ENCODE results near the gene VASN. TPM values are rescaled to one million over a fixed set of nuclear protein-coding genes. Genes with fewer than 3 reads are reported as not detected.

VASN gene
- total and polyA plus RNA-seq, 9 of the 15 experiments (the other 6 are each of a cell fraction or from before 2014, with no cell fraction given): 0.01 to 2.5 (median 0.41) TPM; not detected in 1

DNA sequence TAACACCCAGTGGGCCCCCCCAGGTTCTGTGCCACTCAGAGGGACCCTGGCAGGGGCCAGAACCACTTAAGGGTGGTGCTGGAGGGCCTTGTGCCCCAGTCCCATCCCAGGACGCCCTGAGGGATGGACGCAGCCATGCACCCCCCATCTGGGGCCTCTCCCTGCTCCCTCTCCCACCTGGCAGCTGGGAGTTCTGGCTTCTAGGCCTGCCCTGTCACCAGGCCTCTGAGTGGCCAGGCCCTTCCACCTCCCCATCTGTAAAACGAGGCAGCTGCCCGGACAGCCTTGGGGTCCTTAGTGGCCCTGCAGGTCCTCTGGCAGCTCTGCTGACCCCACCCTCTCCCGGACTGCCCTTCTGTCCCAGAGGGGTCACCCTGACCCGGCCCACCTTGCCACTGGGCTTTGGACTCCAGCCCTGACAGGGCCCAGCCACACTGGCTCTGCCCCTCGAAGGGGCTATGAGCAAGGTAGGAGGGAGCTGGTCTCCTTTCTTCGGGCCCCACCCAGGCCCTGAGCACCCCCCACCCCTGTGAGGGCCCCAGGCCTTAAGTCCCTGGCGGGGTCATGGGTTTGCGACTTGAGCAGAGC, 32.8 kb upstream of the VASN start:
- H3K9me3 ChIP-seq (replicated peaks; ENCODE audit: control insufficient read depth, insufficient read depth, low read depth, low read length): no peaks in the 10 kb centered on the region
- no peaks in the 10 kb centered on the region for H3K27me3 ChIP-seq (ENCODE audit: control insufficient read depth in 2 of 2, insufficient read depth in 2 of 2, low read length in 2 of 2)
- intact Hi-C loops (cut with micrococcal nuclease): no loop called here
- in situ Hi-C loops (cut with MboI): no loop called here
- no peak overlapping the region for H3K4me3 ChIP-seq
- 92% methylated on average over 5 of the region's 10 CpGs for WGBS (ENCODE audit: insufficient coverage, low coverage, missing lambda C conversion rate)
- no TSS peak for BruUV-seq (replicated peaks)
- FAIRE-seq (no peak), ATAC-seq (peak; percentile 34), DNase-seq (ENCODE audit: extremely low read depth in 1 of 4, low spot score in 3 of 4) (no peak)
- ChIA-PET CTCF (ENCODE audit: low intra/inter-chr PET ratio) (no interaction called here), POLR2A (interaction anchor here (0.6 to 1.2 kb wide), 2 partner anchors 11 to 1307 kb away, joined by 3 to 4 read pairs; no protein-coding TSS in a partner anchor)
- H3K27ac ChIP-seq (ENCODE audit: extremely low read depth, low read depth, low read length): no peak overlapping the region
- H3K9me1 ChIP-seq (ENCODE audit: control insufficient read depth, insufficient read depth, low read length): no peaks in the 10 kb centered on the region
- H4K20me1 ChIP-seq (replicated peaks; ENCODE audit: control insufficient read depth, insufficient read depth, low read length): peaks cover 2% of the 10 kb centered on the region; the same call in 1 of the 2 replicates
- peaks cover 72% of the 10 kb centered on the region; the same call in 2 of the 3 replicates for H3K36me3 ChIP-seq (ENCODE audit: control insufficient read depth, insufficient read depth, low read length)
- no peak overlapping the region for H3K4me2 ChIP-seq (ENCODE audit: insufficient read depth, low read length)
- peak overlapping the region in 1 of 2 experiments; percentile 43; a peak in 1 of 4 replicates for H3K9ac ChIP-seq (ENCODE audit: insufficient read depth in 1 of 2, low read depth in 2 of 2, low read length in 2 of 2)
- H2AFZ ChIP-seq (ENCODE audit: low read depth, low read length): no peak overlapping the region
- H3K79me2 ChIP-seq (ENCODE audit: control insufficient read depth, insufficient read depth, low read length): peaks cover 27% of the 10 kb centered on the region
- peaks cover 0 to 59% of the 10 kb centered on the region in 2 experiments; a peak in 2 of 5 replicates for H3K4me1 ChIP-seq (replicated peaks in 1 of 2; ENCODE audit: control insufficient read depth in 2 of 2, insufficient read depth in 2 of 2, low read length in 2 of 2)
- TF ChIP-seq, protein P1, sequence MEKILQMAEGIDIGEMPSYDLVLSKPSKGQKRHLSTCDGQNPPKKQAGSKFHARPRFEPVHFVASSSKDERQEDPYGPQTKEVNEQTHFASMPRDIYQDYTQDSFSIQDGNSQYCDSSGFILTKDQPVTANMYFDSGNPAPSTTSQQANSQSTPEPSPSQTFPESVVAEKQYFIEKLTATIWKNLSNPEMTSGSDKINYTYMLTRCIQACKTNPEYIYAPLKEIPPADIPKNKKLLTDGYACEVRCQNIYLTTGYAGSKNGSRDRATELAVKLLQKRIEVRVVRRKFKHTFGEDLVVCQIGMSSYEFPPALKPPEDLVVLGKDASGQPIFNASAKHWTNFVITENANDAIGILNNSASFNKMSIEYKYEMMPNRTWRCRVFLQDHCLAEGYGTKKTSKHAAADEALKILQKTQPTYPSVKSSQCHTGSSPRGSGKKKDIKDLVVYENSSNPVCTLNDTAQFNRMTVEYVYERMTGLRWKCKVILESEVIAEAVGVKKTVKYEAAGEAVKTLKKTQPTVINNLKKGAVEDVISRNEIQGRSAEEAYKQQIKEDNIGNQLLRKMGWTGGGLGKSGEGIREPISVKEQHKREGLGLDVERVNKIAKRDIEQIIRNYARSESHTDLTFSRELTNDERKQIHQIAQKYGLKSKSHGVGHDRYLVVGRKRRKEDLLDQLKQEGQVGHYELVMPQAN (IDR thresholded peaks at IDR 0.05; ENCODE audit: borderline replicate concordance): no peak
- TF ChIP-seq CBX1 (IDR thresholded peaks at IDR 0.05; ENCODE audit: low read depth) (no peak), MTA1 (IDR thresholded peaks at IDR 0.05; ENCODE audit: borderline replicate concordance) (no peak), ZNF184 (CRISPR knock-in tag; IDR thresholded peaks at IDR 0.05) (no peak), ZNF282 (CRISPR knock-in tag; IDR thresholded peaks at IDR 0.05) (no peak), PHF21A (IDR thresholded peaks at IDR 0.05; ENCODE audit: borderline replicate concordance, low read depth) (no peak), SPI1 (IDR thresholded peaks at IDR 0.05; ENCODE audit: borderline replicate concordance, low read depth, low read length) (no peak), TCF7L2 (IDR thresholded peaks at IDR 0.05; ENCODE audit: low read depth, low read length) (no peak), LARP7 (IDR thresholded peaks at IDR 0.05) (no peak)
- TF ChIP-seq, protein P2, sequence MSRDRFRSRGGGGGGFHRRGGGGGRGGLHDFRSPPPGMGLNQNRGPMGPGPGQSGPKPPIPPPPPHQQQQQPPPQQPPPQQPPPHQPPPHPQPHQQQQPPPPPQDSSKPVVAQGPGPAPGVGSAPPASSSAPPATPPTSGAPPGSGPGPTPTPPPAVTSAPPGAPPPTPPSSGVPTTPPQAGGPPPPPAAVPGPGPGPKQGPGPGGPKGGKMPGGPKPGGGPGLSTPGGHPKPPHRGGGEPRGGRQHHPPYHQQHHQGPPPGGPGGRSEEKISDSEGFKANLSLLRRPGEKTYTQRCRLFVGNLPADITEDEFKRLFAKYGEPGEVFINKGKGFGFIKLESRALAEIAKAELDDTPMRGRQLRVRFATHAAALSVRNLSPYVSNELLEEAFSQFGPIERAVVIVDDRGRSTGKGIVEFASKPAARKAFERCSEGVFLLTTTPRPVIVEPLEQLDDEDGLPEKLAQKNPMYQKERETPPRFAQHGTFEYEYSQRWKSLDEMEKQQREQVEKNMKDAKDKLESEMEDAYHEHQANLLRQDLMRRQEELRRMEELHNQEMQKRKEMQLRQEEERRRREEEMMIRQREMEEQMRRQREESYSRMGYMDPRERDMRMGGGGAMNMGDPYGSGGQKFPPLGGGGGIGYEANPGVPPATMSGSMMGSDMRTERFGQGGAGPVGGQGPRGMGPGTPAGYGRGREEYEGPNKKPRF (IDR thresholded peaks at IDR 0.05; ENCODE audit: low read depth, low read length): no peak
- TF ChIP-seq, protein P3, sequence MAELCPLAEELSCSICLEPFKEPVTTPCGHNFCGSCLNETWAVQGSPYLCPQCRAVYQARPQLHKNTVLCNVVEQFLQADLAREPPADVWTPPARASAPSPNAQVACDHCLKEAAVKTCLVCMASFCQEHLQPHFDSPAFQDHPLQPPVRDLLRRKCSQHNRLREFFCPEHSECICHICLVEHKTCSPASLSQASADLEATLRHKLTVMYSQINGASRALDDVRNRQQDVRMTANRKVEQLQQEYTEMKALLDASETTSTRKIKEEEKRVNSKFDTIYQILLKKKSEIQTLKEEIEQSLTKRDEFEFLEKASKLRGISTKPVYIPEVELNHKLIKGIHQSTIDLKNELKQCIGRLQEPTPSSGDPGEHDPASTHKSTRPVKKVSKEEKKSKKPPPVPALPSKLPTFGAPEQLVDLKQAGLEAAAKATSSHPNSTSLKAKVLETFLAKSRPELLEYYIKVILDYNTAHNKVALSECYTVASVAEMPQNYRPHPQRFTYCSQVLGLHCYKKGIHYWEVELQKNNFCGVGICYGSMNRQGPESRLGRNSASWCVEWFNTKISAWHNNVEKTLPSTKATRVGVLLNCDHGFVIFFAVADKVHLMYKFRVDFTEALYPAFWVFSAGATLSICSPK (IDR thresholded peaks at IDR 0.05; ENCODE audit: borderline replicate concordance): no peak
- TF ChIP-seq, protein P4, sequence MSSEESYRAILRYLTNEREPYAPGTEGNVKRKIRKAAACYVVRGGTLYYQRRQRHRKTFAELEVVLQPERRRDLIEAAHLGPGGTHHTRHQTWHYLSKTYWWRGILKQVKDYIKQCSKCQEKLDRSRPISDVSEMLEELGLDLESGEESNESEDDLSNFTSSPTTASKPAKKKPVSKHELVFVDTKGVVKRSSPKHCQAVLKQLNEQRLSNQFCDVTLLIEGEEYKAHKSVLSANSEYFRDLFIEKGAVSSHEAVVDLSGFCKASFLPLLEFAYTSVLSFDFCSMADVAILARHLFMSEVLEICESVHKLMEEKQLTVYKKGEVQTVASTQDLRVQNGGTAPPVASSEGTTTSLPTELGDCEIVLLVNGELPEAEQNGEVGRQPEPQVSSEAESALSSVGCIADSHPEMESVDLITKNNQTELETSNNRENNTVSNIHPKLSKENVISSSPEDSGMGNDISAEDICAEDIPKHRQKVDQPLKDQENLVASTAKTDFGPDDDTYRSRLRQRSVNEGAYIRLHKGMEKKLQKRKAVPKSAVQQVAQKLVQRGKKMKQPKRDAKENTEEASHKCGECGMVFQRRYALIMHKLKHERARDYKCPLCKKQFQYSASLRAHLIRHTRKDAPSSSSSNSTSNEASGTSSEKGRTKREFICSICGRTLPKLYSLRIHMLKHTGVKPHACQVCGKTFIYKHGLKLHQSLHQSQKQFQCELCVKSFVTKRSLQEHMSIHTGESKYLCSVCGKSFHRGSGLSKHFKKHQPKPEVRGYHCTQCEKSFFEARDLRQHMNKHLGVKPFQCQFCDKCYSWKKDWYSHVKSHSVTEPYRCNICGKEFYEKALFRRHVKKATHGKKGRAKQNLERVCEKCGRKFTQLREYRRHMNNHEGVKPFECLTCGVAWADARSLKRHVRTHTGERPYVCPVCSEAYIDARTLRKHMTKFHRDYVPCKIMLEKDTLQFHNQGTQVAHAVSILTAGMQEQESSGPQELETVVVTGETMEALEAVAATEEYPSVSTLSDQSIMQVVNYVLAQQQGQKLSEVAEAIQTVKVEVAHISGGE (CRISPR knock-in tag; IDR thresholded peaks at IDR 0.05): no peak

Measured in K562 (cell line).